Lung (tissue), 12 donors: ENCODE data around the gene ZBTB45. TPM values are rescaled to one million over a fixed set of nuclear protein-coding genes. Genes with fewer than 3 reads are reported as not detected.

Experiments used
- ATAC-seq: fragments of 200-7000 bp; cut with Tn5 transposase; one replicate; pipeline ENCODE4 v1.9.1; 2020; ENCODE audit warnings: moderate number of reproducible peaks; ENCODE audit not compliant: insufficient read depth, low FRiP score
- DNase-seq, 3 donors: peaks; one replicate each; pipeline ENCODE4 v3.0.0-alpha.2; 2013 to 2017
- H3K27ac ChIP-seq, 2 donors: one replicate each; pipeline ENCODE4 v1.5.1; 2013; ENCODE audit warnings: mild to moderate bottlenecking in 2 of 2, moderate library complexity in 2 of 2, control low read depth in 1 of 2, inconsistent platforms in 1 of 2, low read depth in 1 of 2, low read length in 1 of 2
- H3K27me3 ChIP-seq, 3 donors: one replicate each; pipeline ENCODE4 v1.5.1; 2013; ENCODE audit warnings: low read length in 2 of 3; ENCODE audit not compliant: control insufficient read depth in 3 of 3, insufficient read depth in 3 of 3
- H3K36me3 ChIP-seq, 4 donors: one replicate each; pipeline ENCODE4 v1.5.1; 2013; ENCODE audit warnings: low read length in 4 of 4, mild to moderate bottlenecking in 1 of 4, moderate library complexity in 1 of 4; ENCODE audit not compliant: control insufficient read depth in 4 of 4, insufficient read depth in 4 of 4
- H3K4me1 ChIP-seq, 5 donors: one replicate each; pipeline ENCODE4 v1.5.1; 2013; ENCODE audit warnings: low read length in 5 of 5, mild to moderate bottlenecking in 2 of 5, moderate library complexity in 1 of 5; ENCODE audit not compliant: control insufficient read depth in 5 of 5, insufficient read depth in 5 of 5
- H3K4me3 ChIP-seq: one replicate; pipeline ENCODE4 v1.5.1; 2013; ENCODE audit warnings: mild to moderate bottlenecking, control low read depth, moderate library complexity
- H3K9ac ChIP-seq, 2 donors: one replicate each; pipeline ENCODE4 v1.5.1; 2013; ENCODE audit warnings: low read length in 2 of 2, control low read depth in 1 of 2; ENCODE audit not compliant: insufficient read depth in 1 of 2
- H3K9me3 ChIP-seq, 4 donors: one replicate each; pipeline ENCODE4 v1.5.1; 2013; ENCODE audit warnings: low read length in 3 of 4, mild to moderate bottlenecking in 1 of 4, moderate library complexity in 1 of 4; ENCODE audit not compliant: control insufficient read depth in 4 of 4, insufficient read depth in 3 of 4
- WGBS, 2 donors: extraction: QIAGEN DNeasy Blood & Tissue Kit; methylation state at CpG; one replicate each; pipeline ENCODE4 v1.1.7; 2013; 5-methylcytosine and 5-hydroxymethylcytosine counted together
- polyA plus RNA-seq, 2 donors: library from polyadenylated mRNA; stranded (reverse); fragments of 200-250 nt; gene quantifications; one replicate each; pipeline ENCODE4 v1.2.1, GENCODE V29; 2013
- total RNA-seq, 2 donors: library from RNA; depleted of rRNA in 1 of 2; stranded (reverse); fragments of >200 nt in 1 of 2; gene quantifications; one replicate each; pipeline ENCODE4 v1.2.1, GENCODE V29; 2014 to 2021
- TF ChIP-seq, protein P1 (sequence below): IDR thresholded peaks from 2 replicates; pipeline ENCODE4 v1.5.1; 2012; ENCODE audit warnings: mild to moderate bottlenecking; ENCODE audit errors: control extremely low read depth, extremely low read depth
- donor health status: control.
- donor health status: control.
- donor health status: Bipolar disorder and iron deficiency.
- donor health status: healthy.
- donor health status: DM: yes; HTN: yes; CAD: no.

Gene ZBTB45
- total and polyA plus RNA-seq, 4 donors, result 6.0 to 20.2 (median 8.6) TPM

DNA sequence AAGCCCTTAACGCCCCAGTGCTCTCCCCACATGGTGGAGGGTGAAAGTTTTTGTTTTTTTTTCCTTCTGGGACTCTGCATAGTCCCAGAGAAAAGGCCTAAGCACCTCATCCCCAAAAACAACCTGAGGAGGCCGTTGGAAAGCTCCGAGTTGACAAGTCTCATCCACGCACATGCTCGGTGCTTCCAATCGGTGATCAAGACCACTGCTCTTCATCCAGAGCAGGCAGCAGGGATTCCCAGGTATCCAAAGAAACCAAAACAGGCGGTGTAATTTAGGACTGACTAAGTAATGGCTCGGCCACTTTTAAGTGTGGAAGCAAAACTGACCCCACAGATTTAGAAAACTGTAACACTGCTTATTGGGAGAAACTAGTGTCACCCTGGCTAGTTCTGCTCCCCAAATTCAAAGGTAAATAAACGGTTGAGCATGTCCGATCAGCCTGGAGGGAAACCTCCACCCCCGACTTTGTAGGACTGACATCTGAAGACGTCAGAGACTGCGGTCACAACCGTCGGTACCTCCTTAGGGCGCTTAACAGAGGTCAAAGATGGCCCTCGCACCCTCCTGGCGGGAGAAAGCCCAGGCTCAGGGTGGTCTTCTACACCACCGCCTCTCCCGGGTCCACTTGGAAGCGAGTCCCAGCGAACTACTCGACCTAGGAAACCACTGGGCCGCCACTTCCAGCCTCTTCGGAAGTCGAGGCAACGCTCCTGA lies 44.5 kb downstream of the ZBTB45 start:
- TF ChIP-seq, protein P1, sequence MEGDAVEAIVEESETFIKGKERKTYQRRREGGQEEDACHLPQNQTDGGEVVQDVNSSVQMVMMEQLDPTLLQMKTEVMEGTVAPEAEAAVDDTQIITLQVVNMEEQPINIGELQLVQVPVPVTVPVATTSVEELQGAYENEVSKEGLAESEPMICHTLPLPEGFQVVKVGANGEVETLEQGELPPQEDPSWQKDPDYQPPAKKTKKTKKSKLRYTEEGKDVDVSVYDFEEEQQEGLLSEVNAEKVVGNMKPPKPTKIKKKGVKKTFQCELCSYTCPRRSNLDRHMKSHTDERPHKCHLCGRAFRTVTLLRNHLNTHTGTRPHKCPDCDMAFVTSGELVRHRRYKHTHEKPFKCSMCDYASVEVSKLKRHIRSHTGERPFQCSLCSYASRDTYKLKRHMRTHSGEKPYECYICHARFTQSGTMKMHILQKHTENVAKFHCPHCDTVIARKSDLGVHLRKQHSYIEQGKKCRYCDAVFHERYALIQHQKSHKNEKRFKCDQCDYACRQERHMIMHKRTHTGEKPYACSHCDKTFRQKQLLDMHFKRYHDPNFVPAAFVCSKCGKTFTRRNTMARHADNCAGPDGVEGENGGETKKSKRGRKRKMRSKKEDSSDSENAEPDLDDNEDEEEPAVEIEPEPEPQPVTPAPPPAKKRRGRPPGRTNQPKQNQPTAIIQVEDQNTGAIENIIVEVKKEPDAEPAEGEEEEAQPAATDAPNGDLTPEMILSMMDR, result no peak
- peaks cover 2 to 33% (median 12%) of the 10 kb centered on the region in 4 donors for H3K36me3 ChIP-seq
- H3K4me3 ChIP-seq, result peak overlapping the region; percentile 51
- H3K27me3 ChIP-seq, result no peaks in the 10 kb centered on the region
- ATAC-seq (no peak), DNase-seq (peak in 1 of 3 donors; percentile 9)
- H3K4me1 ChIP-seq, result peaks cover 0 to 15% (median 5%) of the 10 kb centered on the region in 5 donors
- H3K27ac ChIP-seq, result peak overlapping the region; percentile 86
- peak overlapping the region; percentile 51 to 61 for H3K9ac ChIP-seq
- H3K9me3 ChIP-seq, result no peaks in the 10 kb centered on the region
- WGBS, 2 donors, result 23 to 26% methylated on average over 27 of the region's 27 CpGs

DNA sequence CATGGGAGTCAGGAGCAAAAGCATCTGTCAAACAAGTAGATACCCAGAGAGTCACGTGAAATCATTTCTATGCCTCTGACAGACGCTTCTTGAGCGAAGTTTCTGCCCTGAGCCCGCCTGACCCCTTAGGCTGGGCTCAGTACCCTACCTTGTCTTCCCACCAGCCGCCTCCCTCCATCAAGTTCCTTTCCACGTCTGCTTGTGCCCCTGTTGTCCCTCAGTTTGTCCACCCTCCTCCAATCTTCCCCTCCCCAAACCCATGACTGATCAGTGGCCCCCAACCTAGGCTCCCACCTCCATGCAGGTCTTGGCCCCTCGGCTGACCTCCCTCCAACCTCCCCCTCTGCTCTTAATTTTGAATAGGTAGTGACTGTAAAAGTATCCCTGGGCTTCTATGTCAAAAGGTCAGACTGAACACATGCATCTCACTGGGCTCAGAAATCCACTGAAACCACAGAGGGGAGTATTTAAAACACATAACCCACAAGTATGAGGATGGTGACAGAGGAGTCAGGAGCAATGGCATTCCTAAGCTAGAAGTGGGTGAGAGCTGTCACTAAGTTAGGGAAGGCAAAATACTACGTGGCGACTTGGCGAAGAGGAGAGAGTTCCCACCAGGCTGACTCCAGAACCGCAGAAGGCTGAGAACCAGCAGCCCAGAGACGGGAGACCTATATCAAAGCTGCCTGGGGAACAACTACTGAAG lies 45.2 kb downstream of the ZBTB45 start:
- H3K9me3 ChIP-seq, result no peaks in the 10 kb centered on the region
- H3K9ac ChIP-seq, result no peak overlapping the region
- ATAC-seq (no peak), DNase-seq (no peak)
- 89 to 92% methylated on average over 12 of the region's 12 CpGs for WGBS, 2 donors
- no peak overlapping the region for H3K27ac ChIP-seq
- H3K4me3 ChIP-seq, result no peak overlapping the region
- H3K36me3 ChIP-seq, result peaks cover 2 to 33% (median 12%) of the 10 kb centered on the region in 4 donors
- TF ChIP-seq, protein P1, result no peak
- H3K27me3 ChIP-seq, result no peaks in the 10 kb centered on the region
- H3K4me1 ChIP-seq, result peaks cover 0 to 15% (median 5%) of the 10 kb centered on the region in 5 donors

DNA sequence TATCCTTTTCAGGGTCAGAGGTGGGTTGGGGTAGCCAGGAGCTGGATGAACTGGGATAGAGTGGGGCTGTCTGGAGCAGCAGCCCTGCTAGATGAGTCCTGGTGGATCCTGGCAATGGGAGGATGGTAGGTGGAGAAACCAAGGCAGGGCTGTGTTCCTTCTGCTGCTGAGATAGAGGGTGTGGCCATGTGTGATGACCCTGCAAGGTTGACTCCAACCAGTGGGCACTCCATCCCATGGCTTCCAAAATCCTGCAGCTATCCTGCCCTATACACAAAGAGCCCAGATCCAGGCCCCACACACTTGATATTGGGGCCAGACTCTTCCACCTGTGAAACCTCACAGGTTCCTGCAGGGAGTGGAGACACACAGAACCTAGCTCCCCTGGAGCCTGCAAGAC lies 45.8 kb downstream of the ZBTB45 start:
- Histone ChIP-seq H3K4me3 (no peak overlapping the region), H3K27ac (no peak overlapping the region), H3K9me3 (no peaks in the 10 kb centered on the region), H3K9ac (no peak overlapping the region), H3K36me3 (peaks cover 2 to 37% (median 12%) of the 10 kb centered on the region in 4 donors), H3K27me3 (no peaks in the 10 kb centered on the region), H3K4me1 (peaks cover 0 to 17% (median 5%) of the 10 kb centered on the region in 5 donors)
- DNase-seq (no peak), ATAC-seq (no peak)
- TF ChIP-seq, protein P1, result no peak
